ENCODE measurements around the gene MYPN.

The MYPN gene

GRCh38 chr10:68178592-68178991 is 69.3 kb downstream of the MYPN start:
- no peak for TF ChIP-seq CTCF (IDR thresholded peaks at IDR 0.05; ENCODE audit: borderline replicate concordance, insufficient read depth, low read depth, low read length)
- no peak overlapping the region for H3K4me3 ChIP-seq (ENCODE audit: low read depth, low read length)

GRCh38 chr10:68179016-68179415 is 69.7 kb downstream of the MYPN start:
- TF ChIP-seq CTCF (IDR thresholded peaks at IDR 0.05; ENCODE audit: borderline replicate concordance, insufficient read depth, low read depth, low read length): no peak

GRCh38 chr10:68180490-68180889 is 71.2 kb downstream of the MYPN start:
- TF ChIP-seq CTCF (IDR thresholded peaks at IDR 0.05; ENCODE audit: borderline replicate concordance, insufficient read depth, low read depth, low read length): no peak
- H3K4me3 ChIP-seq (ENCODE audit: low read depth, low read length): no peak overlapping the region

More at GRCh38 chr10:68179016-68179415, 69.7 kb downstream of the MYPN start:
- H3K4me3 ChIP-seq (ENCODE audit: low read depth, low read length): no peak overlapping the region

GRCh38 chr10:68184546-68184945 is 75.3 kb downstream of the MYPN start:
- TF ChIP-seq CTCF (IDR thresholded peaks at IDR 0.05; ENCODE audit: borderline replicate concordance, insufficient read depth, low read depth, low read length): no peak
- no peak overlapping the region for H3K4me3 ChIP-seq (ENCODE audit: low read depth, low read length)

GRCh38 chr10:68185085-68185484 is 75.8 kb downstream of the MYPN start:
- TF ChIP-seq CTCF (IDR thresholded peaks at IDR 0.05; ENCODE audit: borderline replicate concordance, insufficient read depth, low read depth, low read length): no peak
- no peak overlapping the region for H3K4me3 ChIP-seq (ENCODE audit: low read depth, low read length)

GRCh38 chr10:68188835-68189234 is 79.5 kb downstream of the MYPN start:
- H3K4me3 ChIP-seq (ENCODE audit: low read depth, low read length): no peak overlapping the region
- no peak for TF ChIP-seq CTCF (IDR thresholded peaks at IDR 0.05; ENCODE audit: borderline replicate concordance, insufficient read depth, low read depth, low read length)

- no peak for TF ChIP-seq CTCF (IDR thresholded peaks at IDR 0.05; ENCODE audit: borderline replicate concordance, insufficient read depth, low read depth, low read length)
- no peak overlapping the region for H3K4me3 ChIP-seq (ENCODE audit: low read depth, low read length)
Observed at GRCh38 chr10:68192113-68192512, 82.8 kb downstream of the MYPN start.
